HepG2 (cell line): Measurements from ENCODE around the gene PPP1CA. TPM values are rescaled to one million over a fixed set of nuclear protein-coding genes. Genes with fewer than 3 reads are reported as not detected.

Source experiments
- ZNF678 ChIP-seq: sonication (generic); formaldehyde crosslinking; IDR thresholded peaks from 2 replicates; pipeline ENCODE4 v1.4.0; 2020; ENCODE audit warnings: mild to moderate bottlenecking, missing genetic modification reagents
- polyA plus RNA-seq, 8 experiments: library from polyadenylated mRNA; depleted of rRNA in 3 of 8; stranded (reverse) in 7 of 8; unstranded in 1 of 8; fragments of >200 nt; fragmentation: Illumina TruSeq in 4 of 8; extraction: Trizol in 4 of 8; gene quantifications; 2 replicates each; pipeline versions ENCODE4 v1.2.1 to v1.2.3, GENCODE V29; 2011 to 2016; ENCODE audit warnings: low read depth in 4 of 8, missing spikeins in 1 of 8, mixed read lengths in 1 of 8; ENCODE audit not compliant: insufficient read depth in 1 of 8
- total RNA-seq, 5 experiments: library from RNA; depleted of rRNA; stranded (reverse); fragments of >200 nt; fragmentation: Illumina TruSeq; extraction: Trizol; gene quantifications; 2 replicates each; pipeline ENCODE4 v1.2.3, GENCODE V29; 2016; ENCODE audit warnings: low read depth in 1 of 5
- TF ChIP-seq, protein P1 (sequence below): sonication (generic); formaldehyde crosslinking; IDR thresholded peaks from one replicate; pipeline ENCODE4 v1.5.1; 2020; ENCODE audit warnings: mild to moderate bottlenecking, missing genetic modification reagents; ENCODE audit errors: not compliant biosample characterization
- TF ChIP-seq, protein P2 (sequence below): sonication (generic); formaldehyde crosslinking; IDR thresholded peaks from 2 replicates; pipeline ENCODE4 v1.8.0; 2022; ENCODE audit warnings: mild to moderate bottlenecking, missing genetic modification reagents
- TF ChIP-seq, protein P3 (sequence below): sonication (generic); formaldehyde crosslinking; IDR thresholded peaks from 2 replicates; pipeline ENCODE4 v1.4.0; 2020; ENCODE audit warnings: missing genetic modification reagents

The PPP1CA gene
- total and polyA plus RNA-seq, 2 of the 13 experiments (the other 11 are each of a cell fraction or from before 2014, with no cell fraction given): 149 to 170 TPM

DNA sequence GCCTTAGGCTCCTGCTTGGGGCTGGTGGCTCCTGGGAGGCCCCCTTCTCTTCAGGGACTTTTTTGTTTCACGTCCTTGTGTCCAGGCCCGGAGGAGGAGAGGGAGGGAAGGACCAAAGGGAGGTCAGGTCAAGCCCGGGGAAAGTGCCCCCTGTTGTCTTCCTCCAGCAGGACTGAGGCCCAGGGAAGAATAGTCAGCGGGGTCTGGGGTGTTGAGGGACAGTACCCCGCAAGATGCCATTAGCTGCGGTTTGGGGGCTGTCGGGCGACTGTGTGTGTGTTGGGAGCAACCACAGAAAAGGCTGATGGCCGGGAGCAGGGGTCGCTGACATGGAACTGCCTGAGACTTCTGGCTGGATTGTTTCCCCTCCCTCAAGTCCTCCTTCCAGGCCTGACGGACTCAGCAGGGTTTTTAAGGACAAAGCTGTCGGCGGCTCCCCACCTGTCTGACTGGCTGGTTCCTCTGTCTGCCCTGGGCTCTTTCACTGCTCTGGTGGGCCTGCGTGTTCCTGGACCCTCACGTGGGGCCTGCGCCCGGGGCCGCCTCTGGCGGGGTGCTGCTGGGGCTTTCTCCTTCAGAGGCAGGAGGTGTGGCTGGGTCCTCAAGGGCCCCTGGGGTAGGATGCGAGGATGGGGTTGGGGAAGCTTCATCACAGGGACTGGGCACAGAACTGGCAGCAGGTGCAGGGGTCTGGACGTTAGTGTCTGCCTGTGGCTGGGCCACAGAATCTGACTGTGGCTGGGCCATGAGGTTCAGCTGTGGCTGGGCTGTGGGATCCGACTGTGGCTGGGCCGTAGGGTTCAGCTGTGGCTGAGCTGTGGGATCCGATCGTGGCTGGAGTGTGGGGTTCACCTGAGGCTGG, 49.4 kb upstream of the PPP1CA start (continued):
- TF ChIP-seq, protein P1, sequence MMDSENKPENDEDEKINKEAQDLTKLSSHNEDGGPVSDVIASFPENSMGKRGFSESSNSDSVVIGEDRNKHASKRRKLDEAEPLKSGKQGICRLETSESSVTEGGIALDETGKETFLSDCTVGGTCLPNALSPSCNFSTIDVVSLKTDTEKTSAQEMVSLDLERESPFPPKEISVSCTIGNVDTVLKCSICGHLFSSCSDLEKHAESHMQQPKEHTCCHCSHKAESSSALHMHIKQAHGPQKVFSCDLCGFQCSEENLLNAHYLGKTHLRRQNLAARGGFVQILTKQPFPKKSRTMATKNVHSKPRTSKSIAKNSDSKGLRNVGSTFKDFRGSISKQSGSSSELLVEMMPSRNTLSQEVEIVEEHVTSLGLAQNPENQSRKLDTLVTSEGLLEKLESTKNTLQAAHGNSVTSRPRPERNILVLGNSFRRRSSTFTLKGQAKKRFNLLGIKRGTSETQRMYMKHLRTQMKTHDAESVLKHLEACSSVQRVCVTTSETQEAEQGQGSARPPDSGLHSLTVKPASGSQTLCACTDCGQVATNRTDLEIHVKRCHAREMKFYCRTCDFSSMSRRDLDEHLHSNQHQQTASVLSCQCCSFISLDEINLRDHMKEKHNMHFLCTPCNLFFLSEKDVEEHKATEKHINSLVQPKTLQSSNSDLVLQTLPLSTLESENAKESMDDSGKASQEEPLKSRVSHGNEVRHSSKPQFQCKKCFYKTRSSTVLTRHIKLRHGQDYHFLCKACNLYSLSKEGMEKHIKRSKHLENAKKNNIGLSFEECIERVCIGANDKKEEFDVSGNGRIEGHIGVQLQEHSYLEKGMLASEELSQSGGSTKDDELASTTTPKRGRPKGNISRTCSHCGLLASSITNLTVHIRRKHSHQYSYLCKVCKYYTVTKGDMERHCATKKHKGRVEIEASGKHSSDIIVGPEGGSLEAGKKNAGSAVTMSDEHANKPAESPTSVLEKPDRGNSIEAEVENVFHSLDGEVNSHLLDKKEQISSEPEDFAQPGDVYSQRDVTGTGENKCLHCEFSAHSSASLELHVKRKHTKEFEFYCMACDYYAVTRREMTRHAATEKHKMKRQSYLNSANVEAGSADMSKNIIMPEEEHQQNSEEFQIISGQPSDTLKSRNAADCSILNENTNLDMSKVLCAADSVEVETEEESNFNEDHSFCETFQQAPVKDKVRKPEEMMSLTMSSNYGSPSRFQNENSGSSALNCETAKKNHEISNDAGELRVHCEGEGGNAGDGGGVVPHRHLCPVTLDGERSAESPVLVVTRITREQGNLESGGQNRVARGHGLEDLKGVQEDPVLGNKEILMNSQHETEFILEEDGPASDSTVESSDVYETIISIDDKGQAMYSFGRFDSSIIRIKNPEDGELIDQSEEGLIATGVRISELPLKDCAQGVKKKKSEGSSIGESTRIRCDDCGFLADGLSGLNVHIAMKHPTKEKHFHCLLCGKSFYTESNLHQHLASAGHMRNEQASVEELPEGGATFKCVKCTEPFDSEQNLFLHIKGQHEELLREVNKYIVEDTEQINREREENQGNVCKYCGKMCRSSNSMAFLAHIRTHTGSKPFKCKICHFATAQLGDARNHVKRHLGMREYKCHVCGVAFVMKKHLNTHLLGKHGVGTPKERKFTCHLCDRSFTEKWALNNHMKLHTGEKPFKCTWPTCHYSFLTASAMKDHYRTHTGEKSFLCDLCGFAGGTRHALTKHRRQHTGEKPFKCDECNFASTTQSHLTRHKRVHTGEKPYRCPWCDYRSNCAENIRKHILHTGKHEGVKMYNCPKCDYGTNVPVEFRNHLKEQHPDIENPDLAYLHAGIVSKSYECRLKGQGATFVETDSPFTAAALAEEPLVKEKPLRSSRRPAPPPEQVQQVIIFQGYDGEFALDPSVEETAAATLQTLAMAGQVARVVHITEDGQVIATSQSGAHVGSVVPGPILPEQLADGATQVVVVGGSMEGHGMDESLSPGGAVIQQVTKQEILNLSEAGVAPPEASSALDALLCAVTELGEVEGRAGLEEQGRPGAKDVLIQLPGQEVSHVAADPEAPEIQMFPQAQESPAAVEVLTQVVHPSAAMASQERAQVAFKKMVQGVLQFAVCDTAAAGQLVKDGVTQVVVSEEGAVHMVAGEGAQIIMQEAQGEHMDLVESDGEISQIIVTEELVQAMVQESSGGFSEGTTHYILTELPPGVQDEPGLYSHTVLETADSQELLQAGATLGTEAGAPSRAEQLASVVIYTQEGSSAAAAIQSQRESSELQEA (CRISPR knock-in tag): no peak
- TF ChIP-seq, protein P2, sequence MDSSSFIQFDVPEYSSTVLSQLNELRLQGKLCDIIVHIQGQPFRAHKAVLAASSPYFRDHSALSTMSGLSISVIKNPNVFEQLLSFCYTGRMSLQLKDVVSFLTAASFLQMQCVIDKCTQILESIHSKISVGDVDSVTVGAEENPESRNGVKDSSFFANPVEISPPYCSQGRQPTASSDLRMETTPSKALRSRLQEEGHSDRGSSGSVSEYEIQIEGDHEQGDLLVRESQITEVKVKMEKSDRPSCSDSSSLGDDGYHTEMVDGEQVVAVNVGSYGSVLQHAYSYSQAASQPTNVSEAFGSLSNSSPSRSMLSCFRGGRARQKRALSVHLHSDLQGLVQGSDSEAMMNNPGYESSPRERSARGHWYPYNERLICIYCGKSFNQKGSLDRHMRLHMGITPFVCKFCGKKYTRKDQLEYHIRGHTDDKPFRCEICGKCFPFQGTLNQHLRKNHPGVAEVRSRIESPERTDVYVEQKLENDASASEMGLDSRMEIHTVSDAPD (CRISPR knock-in tag): no peak
- TF ChIP-seq, protein P3, sequence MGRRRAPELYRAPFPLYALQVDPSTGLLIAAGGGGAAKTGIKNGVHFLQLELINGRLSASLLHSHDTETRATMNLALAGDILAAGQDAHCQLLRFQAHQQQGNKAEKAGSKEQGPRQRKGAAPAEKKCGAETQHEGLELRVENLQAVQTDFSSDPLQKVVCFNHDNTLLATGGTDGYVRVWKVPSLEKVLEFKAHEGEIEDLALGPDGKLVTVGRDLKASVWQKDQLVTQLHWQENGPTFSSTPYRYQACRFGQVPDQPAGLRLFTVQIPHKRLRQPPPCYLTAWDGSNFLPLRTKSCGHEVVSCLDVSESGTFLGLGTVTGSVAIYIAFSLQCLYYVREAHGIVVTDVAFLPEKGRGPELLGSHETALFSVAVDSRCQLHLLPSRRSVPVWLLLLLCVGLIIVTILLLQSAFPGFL (CRISPR knock-in tag): no peak
- no peak for TF ChIP-seq ZNF678 (CRISPR knock-in tag)
